Rectal smooth muscle tissue (tissue), 1 donor: Measurements from ENCODE around the gene PAFAH1B1.
"Not testable (repeated sequence)": the region's sequence is repeated elsewhere in the genome, so short reads cannot be mapped to it uniquely, and the experiment has no call there.

ENCODE experiments used
- H3K27ac ChIP-seq: one replicate; pipeline ENCODE4 v1.7.0; 2013; ENCODE audit warnings: low read depth, low read length, inconsistent platforms
- H3K27me3 ChIP-seq: one replicate; pipeline ENCODE4 v1.7.0; 2013; ENCODE audit warnings: low read length; ENCODE audit not compliant: control insufficient read depth, insufficient read depth
- H3K36me3 ChIP-seq: one replicate; pipeline ENCODE4 v1.7.0; 2013; ENCODE audit warnings: low read length; ENCODE audit not compliant: control insufficient read depth, insufficient read depth
- H3K4me1 ChIP-seq: one replicate; pipeline ENCODE4 v1.7.0; 2013; ENCODE audit warnings: low read length; ENCODE audit not compliant: control insufficient read depth, insufficient read depth
- H3K4me3 ChIP-seq: one replicate; pipeline ENCODE4 v1.7.0; 2013; ENCODE audit warnings: low read length
- H3K9ac ChIP-seq: one replicate; pipeline ENCODE4 v1.7.0; 2013; ENCODE audit warnings: low read length

PAFAH1B1 gene

GRCh38 chr17:2608350-2608913 is 15.0 kb downstream of the PAFAH1B1 start:
- H3K4me3 ChIP-seq, result no peak overlapping the region
- no peaks in the 10 kb centered on the region for H3K36me3 ChIP-seq
- no peak overlapping the region for H3K27ac ChIP-seq
- no peak overlapping the region for H3K9ac ChIP-seq
- no peaks in the 10 kb centered on the region for H3K4me1 ChIP-seq
- H3K27me3 ChIP-seq, result no peaks in the 10 kb centered on the region

DNA sequence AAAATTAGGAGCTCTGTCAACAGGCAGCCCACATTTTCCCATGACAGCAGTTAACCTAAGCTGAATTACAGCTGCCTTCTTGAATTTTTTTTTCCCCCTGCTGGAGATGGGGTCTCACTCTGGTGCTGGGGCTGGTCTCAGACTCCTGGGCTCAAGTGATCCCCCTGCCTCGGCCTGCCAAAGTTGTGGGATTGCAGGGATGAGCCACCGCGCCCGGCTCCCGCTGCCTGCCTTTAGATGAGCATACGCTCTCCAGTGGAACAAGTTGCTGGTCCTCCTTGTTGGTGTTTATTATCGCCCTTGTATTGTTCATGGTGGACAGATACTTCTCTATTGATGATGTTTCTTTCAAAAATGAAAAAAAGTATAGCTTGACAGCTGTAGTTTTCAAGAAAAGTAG is 15.6 kb downstream of the PAFAH1B1 start:
- Histone ChIP-seq H3K27me3 (no peaks in the 10 kb centered on the region), H3K27ac (no peak overlapping the region), H3K9ac (no peak overlapping the region), H3K4me3 (no peak overlapping the region), H3K4me1 (no peaks in the 10 kb centered on the region), H3K36me3 (no peaks in the 10 kb centered on the region)

- Histone ChIP-seq H3K9ac (no peak overlapping the region), H3K27me3 (no peaks in the 10 kb centered on the region), H3K36me3 (peaks cover 1% of the 10 kb centered on the region), H3K27ac (no peak overlapping the region), H3K4me3 (no peak overlapping the region), H3K4me1 (no peaks in the 10 kb centered on the region)
Observed at GRCh38 chr17:2610195-2611175, 17.0 kb downstream of the PAFAH1B1 start.

DNA sequence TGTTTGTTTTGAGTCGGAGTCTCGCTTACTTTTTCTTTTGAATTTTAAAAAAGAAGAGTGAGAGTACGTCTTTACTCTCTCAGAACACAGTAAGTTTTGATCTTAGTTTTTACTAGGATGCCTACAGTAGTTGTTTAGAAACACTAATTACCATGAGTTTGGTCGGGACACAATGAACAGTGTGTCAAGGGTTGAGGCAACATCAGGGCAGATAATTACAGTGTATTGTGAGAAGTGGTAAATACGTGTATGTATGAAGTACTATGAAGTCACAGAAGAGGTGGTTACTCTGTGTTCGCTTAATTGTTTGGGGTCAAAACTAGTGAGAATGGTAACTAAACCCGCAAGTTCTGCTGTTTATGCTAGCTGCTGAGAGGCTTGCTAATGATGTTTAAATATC is 18.2 kb downstream of the PAFAH1B1 start:
- peaks cover 3% of the 10 kb centered on the region for H3K36me3 ChIP-seq
- no peak overlapping the region for H3K27ac ChIP-seq
- no peaks in the 10 kb centered on the region for H3K4me1 ChIP-seq

GRCh38 chr17:2612630-2613029 is 19.2 kb downstream of the PAFAH1B1 start:
- no peak overlapping the region for H3K27ac ChIP-seq
- H3K4me3 ChIP-seq, result no peak overlapping the region
- no peaks in the 10 kb centered on the region for H3K27me3 ChIP-seq
- H3K36me3 ChIP-seq, result peaks cover 3% of the 10 kb centered on the region
- no peaks in the 10 kb centered on the region for H3K4me1 ChIP-seq
- no peak overlapping the region for H3K9ac ChIP-seq

More for the DNA sequence above, 18.2 kb downstream of the PAFAH1B1 start:
- H3K9ac ChIP-seq, result no peak overlapping the region
- H3K27me3 ChIP-seq, result no peaks in the 10 kb centered on the region
- H3K4me3 ChIP-seq, result no peak overlapping the region

DNA sequence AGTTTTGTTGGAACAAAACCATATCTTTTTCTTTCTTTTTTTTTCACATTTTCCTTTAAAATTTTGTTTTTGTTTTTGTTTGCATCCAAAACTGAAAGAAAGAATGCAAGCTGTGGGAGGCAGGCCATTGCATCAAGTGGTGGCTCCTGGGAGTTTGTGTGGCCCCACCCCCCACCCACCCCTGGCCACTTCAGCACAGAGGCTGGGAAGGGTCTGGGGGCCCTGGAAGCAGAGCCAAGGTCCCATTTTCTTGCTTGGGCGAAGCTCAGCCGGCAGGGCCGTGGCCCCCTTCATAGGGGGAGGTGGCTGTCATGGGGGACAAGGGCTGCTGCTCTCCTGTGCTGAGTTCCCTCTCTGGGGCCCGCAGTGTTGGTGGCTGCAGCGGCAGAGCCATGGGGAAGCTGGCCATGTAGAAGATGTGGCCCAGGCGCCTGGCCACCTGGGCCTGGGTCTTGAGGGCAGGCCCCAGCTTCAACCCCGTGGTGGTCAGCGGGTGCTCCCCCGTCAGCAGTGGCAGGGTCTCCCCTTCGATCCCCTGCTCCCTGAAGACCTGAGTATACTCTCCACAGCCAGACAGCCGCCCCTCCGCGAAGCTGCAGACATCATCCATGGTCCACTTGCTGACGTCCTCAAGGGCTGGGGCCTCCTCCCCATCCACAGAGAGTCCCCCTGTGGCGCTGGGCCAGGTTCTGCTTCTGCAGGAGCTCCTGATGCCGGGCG is 19.8 kb downstream of the PAFAH1B1 start:
- Histone ChIP-seq H3K27me3 (no peaks in the 10 kb centered on the region), H3K4me1 (no peaks in the 10 kb centered on the region), H3K9ac (no peak overlapping the region), H3K27ac (no peak overlapping the region), H3K4me3 (no peak overlapping the region), H3K36me3 (peaks cover 3% of the 10 kb centered on the region)

DNA sequence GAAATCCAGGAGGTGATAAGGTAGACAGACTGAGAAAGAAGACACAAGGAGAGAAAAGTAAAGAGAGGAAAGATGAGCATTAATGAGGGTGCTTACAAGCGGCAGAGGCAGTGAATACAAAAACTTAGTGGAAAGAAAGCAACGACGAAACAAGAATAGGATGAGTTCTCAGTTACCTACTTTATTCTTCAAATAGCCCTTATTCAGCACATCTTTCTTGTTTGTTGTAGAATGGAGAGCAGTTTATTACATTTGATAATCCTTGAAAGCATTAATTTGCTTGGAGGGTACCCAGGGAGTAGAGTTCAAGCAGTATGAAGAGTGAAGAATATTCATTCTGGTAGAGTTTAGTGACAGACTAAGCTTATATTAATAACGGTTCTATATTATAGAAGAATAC is 22.4 kb downstream of the PAFAH1B1 start:
- peaks cover 3% of the 10 kb centered on the region for H3K36me3 ChIP-seq
- no peaks in the 10 kb centered on the region for H3K4me1 ChIP-seq
- H3K4me3 ChIP-seq, result no peak overlapping the region
- H3K9ac ChIP-seq, result no peak overlapping the region
- H3K27ac ChIP-seq, result no peak overlapping the region
- H3K27me3 ChIP-seq, result no peaks in the 10 kb centered on the region

DNA sequence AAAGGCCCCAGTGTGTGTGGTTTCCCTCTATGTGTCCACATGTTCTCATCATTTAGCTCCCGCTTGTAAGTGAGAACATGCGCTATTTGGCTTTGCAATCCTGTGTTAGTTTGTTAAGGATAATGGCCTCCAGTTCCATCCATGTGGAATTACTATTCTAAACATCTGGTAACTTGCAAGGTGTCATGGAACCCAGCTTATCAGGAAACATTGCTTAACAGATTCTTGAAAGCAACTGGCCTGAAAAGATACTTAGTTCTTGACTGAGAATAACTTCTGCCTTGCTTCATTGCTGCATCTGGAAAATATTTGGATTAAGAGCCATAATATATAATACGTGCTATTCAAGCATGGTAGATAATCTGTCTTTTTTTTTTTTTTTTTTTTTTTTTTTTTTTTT is 27.8 kb downstream of the PAFAH1B1 start:
- H3K27me3 ChIP-seq, result no peaks in the 10 kb centered on the region
- no peak overlapping the region for H3K27ac ChIP-seq
- H3K4me3 ChIP-seq, result no peak overlapping the region
- H3K4me1 ChIP-seq, result no peaks in the 10 kb centered on the region
- H3K9ac ChIP-seq, result no peak overlapping the region
- H3K36me3 ChIP-seq, result no peaks in the 10 kb centered on the region

- H3K4me3 ChIP-seq, H3K27me3 ChIP-seq, H3K4me1 ChIP-seq, H3K9ac ChIP-seq, H3K36me3 ChIP-seq, H3K27ac ChIP-seq: not testable (repeated sequence)
Observed at GRCh38 chr17:2621951-2622405, 28.5 kb downstream of the PAFAH1B1 start.

DNA sequence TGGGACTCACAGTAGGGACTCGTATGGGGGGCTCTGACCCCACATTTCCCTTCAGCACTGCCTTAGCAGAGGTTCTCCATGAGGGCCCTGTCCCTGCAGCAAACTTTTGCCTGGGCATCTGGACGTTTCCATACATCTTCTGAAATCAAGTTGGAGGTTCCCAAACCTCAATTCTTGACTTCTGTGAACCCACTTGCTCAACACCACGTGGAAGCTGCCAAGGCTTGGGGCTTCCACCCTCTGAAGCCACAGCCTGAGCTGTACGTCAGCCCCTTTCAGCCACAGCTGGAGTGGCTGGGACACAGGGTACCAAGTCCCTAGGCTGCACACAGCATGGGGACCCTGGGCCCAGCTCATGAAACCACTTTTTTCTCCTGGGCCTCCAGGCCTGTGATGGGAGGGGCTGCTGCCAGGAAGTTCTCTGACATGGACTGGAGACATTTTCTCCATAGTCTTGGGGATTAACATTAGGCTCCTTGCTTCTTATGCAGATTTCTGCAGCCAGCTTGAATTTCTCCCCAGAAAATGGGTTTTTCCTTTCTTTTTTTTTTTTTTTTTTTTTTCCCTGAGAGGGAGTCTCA is 29.4 kb downstream of the PAFAH1B1 start:
- not testable (repeated sequence) for H3K36me3 ChIP-seq, H3K4me1 ChIP-seq, H3K27me3 ChIP-seq, H3K4me3 ChIP-seq, H3K9ac ChIP-seq, H3K27ac ChIP-seq

DNA sequence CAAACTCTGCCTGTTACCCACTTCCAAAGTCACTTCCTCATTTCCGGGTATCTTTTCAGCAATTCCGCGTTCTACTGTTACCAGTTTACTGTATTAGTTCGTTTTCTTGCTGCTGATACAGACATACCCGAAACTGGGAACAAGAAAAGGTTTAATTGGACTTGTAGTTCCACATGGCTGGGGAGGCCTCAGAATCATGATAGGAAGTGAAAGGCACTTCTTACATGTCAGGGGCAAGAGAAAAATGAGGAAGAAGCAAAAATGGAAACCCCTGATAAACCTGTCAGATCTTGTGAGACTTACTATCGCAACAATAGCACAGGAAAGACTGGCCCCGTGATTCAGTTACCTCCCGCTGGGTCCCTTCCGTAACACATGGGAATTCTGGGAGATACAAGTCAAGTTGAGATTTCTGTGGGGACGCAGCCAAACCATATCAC is 30.9 kb downstream of the PAFAH1B1 start:
- H3K36me3 ChIP-seq, result no peaks in the 10 kb centered on the region
- H3K9ac ChIP-seq, result no peak overlapping the region
- H3K27ac ChIP-seq, result no peak overlapping the region
- no peaks in the 10 kb centered on the region for H3K27me3 ChIP-seq
- no peak overlapping the region for H3K4me3 ChIP-seq
- no peaks in the 10 kb centered on the region for H3K4me1 ChIP-seq

DNA sequence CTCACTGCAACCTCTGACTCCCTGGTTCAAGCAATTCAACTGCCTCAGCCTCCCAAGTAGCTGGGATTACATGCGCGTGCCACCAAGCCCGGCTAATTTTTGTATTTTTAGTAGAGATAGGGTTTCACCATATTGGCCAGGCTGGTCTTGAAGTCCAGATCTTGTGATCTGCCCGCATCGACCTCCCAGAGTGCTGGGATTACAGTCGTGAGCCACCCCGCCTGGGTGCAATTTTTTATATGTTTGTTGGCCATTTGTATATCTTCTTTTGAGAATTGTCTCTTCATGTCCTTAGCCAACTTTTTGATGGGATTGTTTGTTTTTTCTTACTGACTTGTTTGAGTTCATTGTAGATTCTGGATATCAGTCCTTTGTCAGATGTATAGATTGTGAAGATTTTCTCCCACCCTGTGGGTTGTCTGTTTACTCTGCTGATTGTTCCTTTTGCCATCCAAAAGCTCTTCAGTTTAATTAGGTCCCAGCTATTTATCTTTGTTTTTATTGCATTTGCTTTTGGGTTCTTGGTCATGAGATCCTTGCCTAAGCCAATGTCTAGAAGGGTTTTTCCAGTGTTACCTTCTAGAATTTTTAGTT is 33.3 kb downstream of the PAFAH1B1 start:
- H3K27me3 ChIP-seq, H3K4me1 ChIP-seq, H3K27ac ChIP-seq, H3K4me3 ChIP-seq, H3K36me3 ChIP-seq, H3K9ac ChIP-seq: not testable (repeated sequence)
